IMR-90 (cell line): ENCODE data around the gene SPRR4. TPM values are rescaled to one million over a fixed set of nuclear protein-coding genes. Genes with fewer than 3 reads are reported as not detected.

ENCODE experiments used
- ATAC-seq: fragments of 200-7000 bp; cut with Tn5 transposase; 2 replicates; pipeline ENCODE4 v1.9.1; 2020; ENCODE audit warnings: low read depth, mild to moderate bottlenecking, moderate library complexity
- BruUV-seq: library from RNA; stranded (reverse); fragments of 400-500 nt; replicated peaks from 2 replicates; lab custom pipeline; 2021; lab: Mats Ljungman, UMichigan
- CTCF ChIA-PET: fragments of 300-600 bp; formaldehyde crosslinking; extraction: SDS; loops from one replicate; lab custom pipeline; 2021; ENCODE audit warnings: antibody characterized with exemption; lab: Yijun Ruan, JAX
- POLR2A ChIA-PET: fragments of 300-600 bp; sonication (Branson Sonifier 250); formaldehyde crosslinking; loops from one replicate; lab custom pipeline; 2022; ENCODE audit warnings: antibody characterized with exemption; ENCODE audit not compliant: unreplicated experiment; lab: Charles Lee
- DNase-seq: peaks from one replicate; pipeline ENCODE4 v3.0.0; 2013
- H2AFZ ChIP-seq: replicated peaks from 2 replicates; pipeline ENCODE3; 2013; ENCODE audit warnings: low read length, mild to moderate bottlenecking; ENCODE audit not compliant: poor library complexity
- H2AK5ac ChIP-seq: 2 replicates; pipeline ENCODE4 v1.6.1; 2013; ENCODE audit warnings: low read depth, low read length, inconsistent platforms
- H2AK9ac ChIP-seq: replicated peaks from 2 replicates; pipeline ENCODE3; 2013; ENCODE audit warnings: mild to moderate bottlenecking, low read depth, low read length, moderate library complexity; ENCODE audit not compliant: poor library complexity
- H2BK120ac ChIP-seq: 2 replicates; pipeline ENCODE4 v1.6.1; 2013; ENCODE audit warnings: low read depth, low read length, inconsistent platforms
- H2BK15ac ChIP-seq: 3 replicates; pipeline ENCODE4 v1.6.1; 2013; ENCODE audit warnings: low read depth, low read length, inconsistent platforms
- H2BK20ac ChIP-seq: 2 replicates; pipeline ENCODE4 v1.6.1; 2013; ENCODE audit warnings: low read depth, mild to moderate bottlenecking, inconsistent platforms, low read length, moderate library complexity
- H2BK5ac ChIP-seq: 2 replicates; pipeline ENCODE4 v1.6.1; 2013; ENCODE audit warnings: mild to moderate bottlenecking, low read depth, low read length, inconsistent platforms; ENCODE audit not compliant: poor library complexity, severe bottlenecking
- H3K14ac ChIP-seq: replicated peaks from 2 replicates; pipeline ENCODE4 v1.6.1; 2013; ENCODE audit warnings: low read depth, low read length, inconsistent platforms
- H3K18ac ChIP-seq: 2 replicates; pipeline ENCODE4 v1.6.1; 2013; ENCODE audit warnings: low read depth, low read length, control low read depth
- H3K23ac ChIP-seq: 2 replicates; pipeline ENCODE4 v1.6.1; 2013; ENCODE audit warnings: low read depth, low read length, inconsistent platforms
- H3K27ac ChIP-seq: 2 replicates; pipeline ENCODE4 v1.5.1; 2013; ENCODE audit warnings: mild to moderate bottlenecking, control low read depth, low read length; ENCODE audit not compliant: insufficient read depth
- H3K27me3 ChIP-seq: 2 replicates; pipeline ENCODE4 v1.6.1; 2013; ENCODE audit warnings: low read length; ENCODE audit not compliant: control insufficient read depth, insufficient read depth
- H3K36me3 ChIP-seq: 2 replicates; pipeline ENCODE4 v1.6.1; 2013; ENCODE audit warnings: low read length, mixed read lengths; ENCODE audit not compliant: control insufficient read depth, insufficient read depth
- H3K4ac ChIP-seq: 2 replicates; pipeline ENCODE4 v1.6.1; 2013; ENCODE audit warnings: low read depth, low read length, inconsistent platforms
- H3K4me1 ChIP-seq: 2 replicates; pipeline ENCODE4 v1.6.1; 2013; ENCODE audit warnings: low read length, mixed read lengths; ENCODE audit not compliant: control insufficient read depth, insufficient read depth
- H3K4me2 ChIP-seq: 2 replicates; pipeline ENCODE4 v1.6.1; 2013; ENCODE audit warnings: low read depth, mild to moderate bottlenecking, control low read depth, low read length, moderate library complexity
- H3K4me3 ChIP-seq: 2 replicates; pipeline ENCODE4 v1.5.1; 2013; ENCODE audit warnings: low read depth, mild to moderate bottlenecking, control low read depth, low read length, moderate library complexity; ENCODE audit not compliant: insufficient read depth
- H3K56ac ChIP-seq: 2 replicates; pipeline ENCODE4 v1.6.1; 2013; ENCODE audit warnings: low read length, inconsistent platforms; ENCODE audit not compliant: insufficient read depth; ENCODE audit errors: extremely low read depth
- H3K79me1 ChIP-seq, 2 experiments: 2 replicates each; pipeline ENCODE4 v1.6.1; 2013; ENCODE audit warnings: low read length in 2 of 2, inconsistent platforms in 1 of 2, low read depth in 1 of 2
- H3K9ac ChIP-seq: 2 replicates; pipeline ENCODE4 v1.6.1; 2013; ENCODE audit warnings: low read depth, low read length, control low read depth
- H3K9me1 ChIP-seq: 2 replicates; pipeline ENCODE4 v1.6.1; 2013; ENCODE audit warnings: low read length, inconsistent platforms; ENCODE audit not compliant: insufficient read depth
- H3K9me3 ChIP-seq: 2 replicates; pipeline ENCODE4 v1.6.1; 2013; ENCODE audit warnings: low read length; ENCODE audit not compliant: control insufficient read depth, insufficient read depth
- H4K20me1 ChIP-seq: 2 replicates; pipeline ENCODE4 v1.6.1; 2013; ENCODE audit warnings: low read length, inconsistent platforms; ENCODE audit not compliant: insufficient read depth
- H4K5ac ChIP-seq: 2 replicates; pipeline ENCODE4 v1.6.1; 2013; ENCODE audit warnings: mild to moderate bottlenecking, low read depth, low read length, control low read depth
- H4K8ac ChIP-seq, 2 experiments: 2 replicates each; pipeline ENCODE4 v1.6.1; 2013; ENCODE audit warnings: low read depth in 2 of 2, low read length in 2 of 2, control low read depth in 1 of 2, inconsistent platforms in 1 of 2
- H4K91ac ChIP-seq: 2 replicates; pipeline ENCODE4 v1.6.1; 2013; ENCODE audit warnings: low read depth, low read length, inconsistent platforms; ENCODE audit not compliant: insufficient read depth
- BHLHE40 ChIP-seq: fragments of 150-350 bp; IDR thresholded peaks from 2 replicates; pipeline ENCODE4 v1.6.1; 2016; ENCODE audit warnings: mild to moderate bottlenecking, low read depth, low read length
- MAFK ChIP-seq: IDR thresholded peaks from 2 replicates; pipeline ENCODE4 v1.6.1; 2012; ENCODE audit warnings: low read depth, low read length, improper control_type of control experiment
- RAD21 ChIP-seq: IDR thresholded peaks from 2 replicates; pipeline ENCODE4 v1.6.1; 2012; ENCODE audit warnings: low read length, improper control_type of control experiment
- WGBS, 2 experiments: methylation state at CpG; one replicate each; pipeline versions ENCODE4 v1.1.5 to v1.1.7; 2013; ENCODE audit warnings: missing lambda C conversion rate in 2 of 2; ENCODE audit not compliant: insufficient read length in 1 of 2; ENCODE audit errors: extremely low coverage in 2 of 2; 5-methylcytosine and 5-hydroxymethylcytosine counted together
- dilution Hi-C: fragments of 300-500 bp; cut with HindIII; formaldehyde crosslinking; loops from one replicate; pipeline ENCODE4 v1.14.3; 2018; ENCODE audit warnings: low sequenced_read_pairs; ENCODE audit not compliant: unreplicated experiment
- in situ Hi-C: fragments of 300-500 bp; cut with MboI; formaldehyde crosslinking; loops from 3 replicates; pipeline ENCODE4 v1.14.3; 2019; ENCODE audit warnings: low sequenced_read_pairs, inconsistent platforms, mixed read lengths
- intact Hi-C: fragments of 100-400 bp; cut with micrococcal nuclease; formaldehyde crosslinking; loops from 2 replicates; pipeline ENCODE4 v1.10.0; 2022
- polyA plus RNA-seq, 3 experiments: library from polyadenylated mRNA; depleted of rRNA; stranded (reverse); fragments of >200 nt; gene quantifications; 2 replicates each; pipeline ENCODE4 v1.2.3, GENCODE V29; 2012; ENCODE audit warnings: low replicate concordance in 1 of 3
- total RNA-seq: library from RNA; depleted of rRNA; stranded (reverse); fragments of >200 nt; gene quantifications from 2 replicates; pipeline ENCODE4 v1.2.3, GENCODE V29; 2012

Gene SPRR4
- total and polyA plus RNA-seq, 2 of the 4 experiments (the other 2 are of a cell fraction): not detected

DNA sequence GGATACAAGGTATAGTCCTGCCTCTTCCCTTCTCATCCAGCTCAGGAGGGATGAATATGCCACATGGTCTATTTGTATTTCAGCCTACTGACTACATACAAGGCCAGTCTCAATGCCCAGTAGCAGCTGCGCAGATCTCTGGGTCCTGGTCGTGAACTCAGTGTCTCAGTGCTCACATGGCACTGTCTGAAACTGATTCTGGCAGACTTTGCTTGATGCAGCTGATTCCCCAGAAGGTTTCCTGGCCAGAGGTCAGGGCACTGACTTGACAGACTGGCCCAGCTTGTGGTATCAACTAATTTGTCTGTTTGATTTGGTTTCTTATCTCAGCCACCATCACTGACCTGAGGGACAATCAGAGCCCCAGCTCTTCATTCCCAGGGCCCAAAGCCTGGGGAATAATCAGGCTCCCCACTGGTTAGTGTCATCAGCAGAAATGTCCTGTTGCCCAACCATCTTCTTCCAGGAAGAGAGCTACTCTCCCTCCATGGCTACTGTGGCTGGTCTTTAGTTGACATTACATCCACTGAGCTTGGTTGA is 7.5 kb upstream of the SPRR4 start:
- intact Hi-C loops (no loop called here), in situ Hi-C loops (no loop called here), dilution Hi-C loops (no loop called here)
- no peak overlapping the region for H3K9ac ChIP-seq
- H2AK9ac ChIP-seq: no peak overlapping the region
- H3K9me3 ChIP-seq: no peaks in the 10 kb centered on the region; the same call in 1 of the 2 replicates
- no peak overlapping the region for H2BK15ac ChIP-seq
- H3K9me1 ChIP-seq: no peaks in the 10 kb centered on the region
- H3K18ac ChIP-seq: no peak overlapping the region
- no peak for DNase-seq
- no peak overlapping the region for H3K56ac ChIP-seq
- ChIA-PET CTCF (no interaction called here), POLR2A (no interaction called here)
- no peaks in the 10 kb centered on the region for H3K36me3 ChIP-seq
- no peak for ATAC-seq
- no peak overlapping the region for H3K4me3 ChIP-seq
- H2AFZ ChIP-seq: no peak overlapping the region
- H3K23ac ChIP-seq: no peak overlapping the region
- no peak overlapping the region for H3K14ac ChIP-seq
- H4K5ac ChIP-seq: no peak overlapping the region
- H2BK5ac ChIP-seq: no peak overlapping the region
- no peak overlapping the region for H2BK20ac ChIP-seq
- no peaks in the 10 kb centered on the region for H3K79me1 ChIP-seq
- no peak overlapping the region for H4K91ac ChIP-seq
- H4K8ac ChIP-seq: no peak overlapping the region
- H4K20me1 ChIP-seq: no peaks in the 10 kb centered on the region
- no peak overlapping the region for H3K4me2 ChIP-seq
- no peak overlapping the region for H3K27ac ChIP-seq
- no peak overlapping the region for H2AK5ac ChIP-seq
- H2BK120ac ChIP-seq: no peak overlapping the region
- BruUV-seq: no TSS peak
- TF ChIP-seq MAFK (no peak), BHLHE40 (no peak), RAD21 (no peak)
- H3K4ac ChIP-seq: no peak overlapping the region
- 30% methylated on average over 2 of the region's 2 CpGs; no CpG with 5 or more reads in 1 of the 2 experiments for whole genome bisulfite sequencing, 2 experiments
- no peaks in the 10 kb centered on the region for H3K27me3 ChIP-seq
- no peaks in the 10 kb centered on the region for H3K4me1 ChIP-seq
